Hepatocyte (in vitro differentiated cells): ENCODE data around the gene SPDEF. TPM values are rescaled to one million over a fixed set of nuclear protein-coding genes. Genes with fewer than 3 reads are reported as not detected.

Experiments used
- DNase-seq: peaks from one replicate; pipeline ENCODE4 v3.0.0-alpha.2; 2016; ENCODE audit warnings: low spot score
- H2AFZ ChIP-seq: fragments of 200-600 bp; sonication (generic); 2 replicates; pipeline ENCODE4 v1.6.0; 2016; ENCODE audit warnings: antibody characterized with exemption, mild to moderate bottlenecking
- H3K27ac ChIP-seq: fragments of 200-600 bp; sonication (generic); 2 replicates; pipeline ENCODE4 v1.5.1; 2016; ENCODE audit warnings: mild to moderate bottlenecking
- H3K27me3 ChIP-seq: fragments of 200-600 bp; sonication (generic); 2 replicates; pipeline ENCODE4 v1.6.1; 2016
- H3K36me3 ChIP-seq: fragments of 200-600 bp; sonication (generic); replicated peaks from 2 replicates; pipeline ENCODE4 v1.5.1; 2016; ENCODE audit warnings: low read depth; ENCODE audit not compliant: insufficient read depth
- H3K4me1 ChIP-seq: fragments of 200-600 bp; sonication (generic); 2 replicates; pipeline ENCODE4 v1.5.1; 2016; ENCODE audit warnings: mild to moderate bottlenecking, moderate library complexity; ENCODE audit not compliant: insufficient read depth
- H3K4me2 ChIP-seq: fragments of 200-600 bp; sonication (generic); 2 replicates; pipeline ENCODE4 v1.6.0; 2016
- H3K4me3 ChIP-seq: fragments of 200-600 bp; sonication (generic); 2 replicates; pipeline ENCODE4 v1.5.1; 2016; ENCODE audit warnings: mild to moderate bottlenecking
- H3K79me2 ChIP-seq: fragments of 200-600 bp; sonication (generic); 2 replicates; pipeline ENCODE4 v1.6.0; 2017; ENCODE audit warnings: mild to moderate bottlenecking
- H3K9me2 ChIP-seq: fragments of 200-600 bp; sonication (generic); replicated peaks from 2 replicates; pipeline ENCODE4 v1.6.0; 2017; ENCODE audit warnings: mild to moderate bottlenecking; ENCODE audit not compliant: insufficient read depth
- H3K9me3 ChIP-seq: fragments of 200-600 bp; sonication (generic); 2 replicates; pipeline ENCODE4 v1.5.1; 2016; ENCODE audit warnings: low read depth, mild to moderate bottlenecking
- H4K20me1 ChIP-seq: fragments of 200-600 bp; sonication (generic); 2 replicates; pipeline ENCODE4 v1.6.0; 2016; ENCODE audit warnings: mild to moderate bottlenecking; ENCODE audit not compliant: insufficient read depth, poor library complexity, severe bottlenecking
- EZH2 ChIP-seq: fragments of 200-600 bp; sonication (generic); IDR thresholded peaks from 2 replicates; pipeline ENCODE4 v1.6.1; 2016; ENCODE audit warnings: antibody characterized with exemption, mild to moderate bottlenecking, borderline replicate concordance
- EZH2phosphoT487 ChIP-seq: fragments of 200-600 bp; sonication (generic); IDR thresholded peaks from one replicate; pipeline ENCODE4 v1.6.1; 2018; ENCODE audit warnings: antibody characterized with exemption, mild to moderate bottlenecking, low read depth, moderate library complexity; ENCODE audit not compliant: unreplicated experiment, severe bottlenecking
- WGBS: methylation state at CpG from one replicate; pipeline ENCODE4 v1.1.6; 2016; ENCODE audit warnings: low lambda C conversion rate; ENCODE audit errors: missing lambda C conversion rate; 5-methylcytosine and 5-hydroxymethylcytosine counted together
- polyA plus RNA-seq: library from polyadenylated mRNA; unstranded; fragments of >200 nt; fragmentation: Nextera tagmentation; extraction: Ambion mirVana; gene quantifications from 2 replicates; pipeline ENCODE4 v1.2.1, GENCODE V29; 2016
- total RNA-seq: library from RNA; depleted of rRNA; stranded (reverse); fragments of >200 nt; gene quantifications from 2 replicates; pipeline ENCODE4 v1.2.3, GENCODE V29; 2014
- TF ChIP-seq, protein P1 (sequence below): fragments of 200-600 bp; sonication (generic); IDR thresholded peaks from 2 replicates; pipeline ENCODE4 v1.5.1; 2016; ENCODE audit warnings: antibody characterized with exemption, mild to moderate bottlenecking; ENCODE audit not compliant: poor library complexity

SPDEF gene
- total and polyA plus RNA-seq, 2 experiments from 2014 or later, result 0.80 to 1.5 TPM

DNA sequence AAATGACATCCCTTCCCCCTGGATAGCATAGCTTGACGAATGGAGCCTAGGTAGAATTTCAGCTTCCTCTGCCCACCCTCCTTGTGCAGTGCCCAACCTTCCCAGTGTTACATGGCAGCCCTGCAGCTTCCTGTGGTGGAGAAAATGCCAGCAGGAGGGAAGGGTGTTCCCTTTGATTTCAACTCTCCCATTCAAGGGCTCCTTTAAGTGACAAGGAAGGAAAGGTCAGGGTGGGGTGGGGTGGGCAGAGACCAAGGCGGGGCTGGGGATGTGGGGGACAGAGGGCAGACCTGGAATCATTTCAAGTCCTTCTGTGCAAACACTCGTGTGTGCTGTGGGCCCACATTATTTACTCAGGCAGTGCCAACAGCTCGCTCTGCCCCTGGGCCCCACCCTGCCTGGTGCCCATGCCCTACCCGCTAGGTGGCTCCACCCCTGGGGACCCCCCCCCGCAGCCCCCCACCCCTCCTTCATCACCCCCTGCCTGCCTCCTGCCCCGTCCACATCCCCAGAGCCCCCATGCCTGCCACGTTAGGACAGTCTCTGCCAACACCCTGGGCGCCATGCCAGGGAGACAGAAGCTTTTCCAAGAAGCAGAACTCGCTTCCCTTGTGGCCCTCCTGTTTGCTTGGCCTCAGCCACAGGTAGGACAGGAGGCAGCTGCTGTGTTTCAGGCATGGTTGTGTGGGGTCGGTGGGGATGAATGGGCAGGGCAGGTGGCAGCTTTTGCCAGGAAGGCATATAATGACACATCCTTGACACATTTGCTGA, 9.4 kb downstream of the SPDEF start:
- peak; percentile 42 for DNase-seq
- Histone ChIP-seq H3K79me2 (no peaks in the 10 kb centered on the region), H3K4me3 (no peak overlapping the region), H3K4me2 (no peak overlapping the region), H2AFZ (no peak overlapping the region), H3K4me1 (peaks cover 7% of the 10 kb centered on the region), H3K27ac (no peak overlapping the region), H3K9me2 (no peaks in the 10 kb centered on the region), H3K9me3 (no peaks in the 10 kb centered on the region), H3K27me3 (no peaks in the 10 kb centered on the region), H4K20me1 (no peaks in the 10 kb centered on the region), H3K36me3 (no peaks in the 10 kb centered on the region)
- WGBS, result 62% methylated on average over 7 of the region's 11 CpGs
- TF ChIP-seq EZH2phosphoT487 (no peak), EZH2 (no peak)
- TF ChIP-seq, protein P1, sequence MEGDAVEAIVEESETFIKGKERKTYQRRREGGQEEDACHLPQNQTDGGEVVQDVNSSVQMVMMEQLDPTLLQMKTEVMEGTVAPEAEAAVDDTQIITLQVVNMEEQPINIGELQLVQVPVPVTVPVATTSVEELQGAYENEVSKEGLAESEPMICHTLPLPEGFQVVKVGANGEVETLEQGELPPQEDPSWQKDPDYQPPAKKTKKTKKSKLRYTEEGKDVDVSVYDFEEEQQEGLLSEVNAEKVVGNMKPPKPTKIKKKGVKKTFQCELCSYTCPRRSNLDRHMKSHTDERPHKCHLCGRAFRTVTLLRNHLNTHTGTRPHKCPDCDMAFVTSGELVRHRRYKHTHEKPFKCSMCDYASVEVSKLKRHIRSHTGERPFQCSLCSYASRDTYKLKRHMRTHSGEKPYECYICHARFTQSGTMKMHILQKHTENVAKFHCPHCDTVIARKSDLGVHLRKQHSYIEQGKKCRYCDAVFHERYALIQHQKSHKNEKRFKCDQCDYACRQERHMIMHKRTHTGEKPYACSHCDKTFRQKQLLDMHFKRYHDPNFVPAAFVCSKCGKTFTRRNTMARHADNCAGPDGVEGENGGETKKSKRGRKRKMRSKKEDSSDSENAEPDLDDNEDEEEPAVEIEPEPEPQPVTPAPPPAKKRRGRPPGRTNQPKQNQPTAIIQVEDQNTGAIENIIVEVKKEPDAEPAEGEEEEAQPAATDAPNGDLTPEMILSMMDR, result no peak

DNA sequence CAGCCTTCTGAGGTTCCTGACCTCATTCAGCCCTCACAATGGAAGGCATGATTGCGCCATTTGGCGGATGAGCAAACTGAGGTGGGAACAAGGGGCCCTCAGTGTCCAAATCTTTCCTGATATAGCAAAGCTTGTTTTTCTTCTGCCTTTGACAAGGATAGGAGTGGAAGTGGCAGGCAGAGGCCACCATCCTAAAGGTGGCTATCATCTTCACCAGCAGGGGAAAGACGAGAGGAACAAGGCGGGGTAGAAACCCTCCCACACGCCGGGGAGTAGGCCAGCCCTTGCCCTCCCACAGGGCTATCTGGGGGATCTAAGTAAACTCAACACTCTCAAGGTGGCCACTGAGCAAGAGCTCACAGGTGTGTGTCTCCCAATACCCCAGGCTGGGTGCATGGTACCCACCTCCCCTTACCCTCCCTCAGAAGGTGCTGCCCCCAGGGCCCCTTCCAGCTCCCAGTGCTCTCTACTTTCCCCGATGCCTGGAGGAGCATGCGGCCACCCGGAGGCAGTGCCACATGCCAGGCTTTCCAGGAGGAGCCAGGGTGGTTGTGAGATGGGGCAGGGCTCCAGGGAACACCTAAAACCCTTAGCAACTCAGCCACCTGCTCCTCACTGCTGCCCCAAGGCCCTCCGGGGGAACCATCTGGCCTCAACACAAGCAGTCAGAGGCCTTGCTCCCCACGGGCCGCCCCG, 11.2 kb downstream of the SPDEF start:
- peaks cover 7% of the 10 kb centered on the region for H3K4me1 ChIP-seq
- H3K9me3 ChIP-seq, result no peaks in the 10 kb centered on the region
- H3K4me2 ChIP-seq, result no peak overlapping the region
- H3K4me3 ChIP-seq, result no peak overlapping the region
- 87% methylated on average over 12 of the region's 13 CpGs for WGBS
- no peak overlapping the region for H3K27ac ChIP-seq
- no peaks in the 10 kb centered on the region for H3K36me3 ChIP-seq
- H3K27me3 ChIP-seq, result no peaks in the 10 kb centered on the region
- TF ChIP-seq, protein P1, result no peak
- TF ChIP-seq EZH2phosphoT487 (no peak), EZH2 (no peak)
- no peaks in the 10 kb centered on the region for H3K9me2 ChIP-seq
- no peaks in the 10 kb centered on the region for H4K20me1 ChIP-seq
- no peak overlapping the region for H2AFZ ChIP-seq
- no peak for DNase-seq
- H3K79me2 ChIP-seq, result no peaks in the 10 kb centered on the region

DNA sequence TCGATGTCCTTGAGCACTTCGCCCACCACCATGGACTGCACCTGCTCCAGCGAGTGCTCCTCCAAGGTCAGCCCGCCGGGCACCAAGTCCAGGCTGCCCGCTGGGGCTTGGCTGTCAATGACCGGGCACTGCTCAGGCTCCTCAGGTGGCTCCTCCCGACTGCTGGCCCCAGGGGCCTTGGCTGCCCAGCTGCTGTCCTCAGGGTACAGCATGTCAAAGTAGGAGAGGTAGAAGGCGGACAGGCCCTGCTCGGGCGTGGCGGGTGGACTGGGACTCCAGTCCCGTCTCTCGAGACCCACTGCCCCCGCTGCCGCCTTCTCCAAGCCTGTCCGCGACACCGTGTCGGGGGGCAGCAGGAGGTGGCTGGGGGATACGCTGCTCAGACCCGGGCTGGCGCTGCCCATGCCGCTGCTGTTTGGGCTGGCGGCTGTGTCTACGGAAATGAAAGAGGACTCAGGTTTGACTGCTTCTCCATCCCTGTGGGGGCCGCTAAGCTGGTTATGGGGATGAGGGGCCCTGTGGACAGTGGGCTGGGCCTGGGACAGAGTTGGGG, 12.0 kb downstream of the SPDEF start:
- no peaks in the 10 kb centered on the region for H3K9me3 ChIP-seq
- peaks cover 7% of the 10 kb centered on the region for H3K4me1 ChIP-seq
- no peaks in the 10 kb centered on the region for H3K79me2 ChIP-seq
- no peaks in the 10 kb centered on the region for H3K36me3 ChIP-seq
- no peak overlapping the region for H3K4me3 ChIP-seq
- no peak overlapping the region for H3K4me2 ChIP-seq
- H4K20me1 ChIP-seq, result no peaks in the 10 kb centered on the region
- no peak overlapping the region for H2AFZ ChIP-seq
- no peak for DNase-seq
- WGBS, result 96% methylated on average over 17 of the region's 27 CpGs
- TF ChIP-seq, protein P1, result no peak
- TF ChIP-seq EZH2phosphoT487 (no peak), EZH2 (no peak)
- H3K27ac ChIP-seq, result no peak overlapping the region
- no peaks in the 10 kb centered on the region for H3K9me2 ChIP-seq
- H3K27me3 ChIP-seq, result no peaks in the 10 kb centered on the region
